Stomach (tissue), 4 donors: ENCODE data around the gene PKIG.

ENCODE experiments used
- CTCF ChIP-seq, 7 experiments: fragments of 450-650 bp in 4 of 7; fragments of 200-600 bp in 3 of 7; sonication (generic) in 3 of 7; IDR thresholded peaks; one replicate each; pipeline ENCODE4 v1.5.1; 2016 to 2019; ENCODE audit warnings: antibody characterized with exemption in 7 of 7, control low read depth in 2 of 7, mild to moderate bottlenecking in 1 of 7
- EP300 ChIP-seq: sonication (generic); formaldehyde crosslinking; IDR thresholded peaks from one replicate; pipeline ENCODE4 v1.6.1; 2017; ENCODE audit warnings: antibody characterized with exemption
- POLR2A ChIP-seq, 4 donors: fragments of 450-650 bp; IDR thresholded peaks; one replicate each; pipeline ENCODE4 v1.6.1; 2016; ENCODE audit warnings: antibody characterized with exemption in 4 of 4, control low read depth in 2 of 4, mild to moderate bottlenecking in 1 of 4, moderate library complexity in 1 of 4
- POLR2AphosphoS5 ChIP-seq, 3 donors: sonication (generic); formaldehyde crosslinking; IDR thresholded peaks; one replicate each; pipeline ENCODE4 v1.6.1; 2016; ENCODE audit warnings: antibody characterized with exemption in 3 of 3

DNA sequence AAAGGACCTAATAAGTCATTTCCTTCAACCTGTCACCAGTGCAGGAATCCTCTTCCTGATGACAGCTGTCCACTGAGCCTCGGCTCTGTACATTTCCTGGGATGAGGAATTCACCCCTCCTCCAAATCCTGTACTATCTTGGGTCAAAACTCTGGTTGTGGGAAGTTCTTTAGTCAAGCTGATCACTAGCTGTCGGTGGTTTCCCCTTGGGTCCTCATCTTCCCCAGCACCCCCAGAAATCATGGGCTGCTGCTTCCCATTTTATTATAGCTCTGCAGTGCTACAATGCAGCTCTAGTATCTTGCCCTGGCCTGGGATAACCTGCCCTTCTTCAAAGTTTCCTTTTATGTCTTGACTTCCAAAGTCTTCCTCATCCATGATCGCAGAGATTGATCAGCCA is 83.7 kb downstream of the PKIG start:
- TF ChIP-seq POLR2A (IDR thresholded peaks at IDR 0.05) = no peak
- TF ChIP-seq CTCF (IDR thresholded peaks at IDR 0.05) = no peak
- TF ChIP-seq POLR2AphosphoS5 (IDR thresholded peaks at IDR 0.05) = no peak
- TF ChIP-seq EP300 = no peak
